C4-2B (cell line): Measurements from ENCODE around the gene MESD.

Experiments
- H3K27ac ChIP-seq: fragments of 450-650 bp; 2 replicates; pipeline ENCODE4 v1.5.1; 2017
- ZFX ChIP-seq: fragments of 450-650 bp; IDR thresholded peaks from 2 replicates; pipeline ENCODE4 v1.6.1; 2017
- TF ChIP-seq, protein P1 (sequence below): fragments of 450-650 bp; conservative IDR thresholded peaks from 2 replicates; pipeline ENCODE4 v1.5.1; 2017; ENCODE audit warnings: mild to moderate bottlenecking

The MESD gene

DNA sequence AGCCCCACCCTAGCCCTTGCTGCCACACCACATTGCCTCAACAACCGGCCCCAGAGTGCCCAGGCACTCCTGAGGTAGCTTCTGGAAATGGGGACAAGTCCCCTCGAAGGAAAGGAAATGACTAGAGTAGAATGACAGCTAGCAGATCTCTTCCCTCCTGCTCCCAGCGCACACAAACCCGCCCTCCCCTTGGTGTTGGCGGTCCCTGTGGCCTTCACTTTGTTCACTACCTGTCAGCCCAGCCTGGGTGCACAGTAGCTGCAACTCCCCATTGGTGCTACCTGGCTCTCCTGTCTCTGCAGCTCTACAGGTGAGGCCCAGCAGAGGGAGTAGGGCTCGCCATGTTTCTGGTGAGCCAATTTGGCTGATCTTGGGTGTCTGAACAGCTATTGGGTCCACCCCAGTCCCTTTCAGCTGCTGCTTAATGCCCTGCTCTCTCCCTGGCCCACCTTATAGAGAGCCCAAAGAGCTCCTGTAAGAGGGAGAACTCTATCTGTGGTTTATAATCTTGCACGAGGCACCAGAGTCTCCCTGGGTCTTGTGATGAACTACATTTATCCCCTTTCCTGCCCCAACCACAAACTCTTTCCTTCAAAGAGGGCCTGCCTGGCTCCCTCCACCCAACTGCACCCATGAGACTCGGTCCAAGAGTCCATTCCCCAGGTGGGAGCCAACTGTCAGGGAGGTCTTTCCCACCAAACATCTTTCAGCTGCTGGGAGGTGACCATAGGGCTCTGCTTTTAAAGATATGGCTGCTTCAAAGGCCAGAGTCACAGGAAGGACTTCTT, 39.1 kb downstream of the MESD start:
- TF ChIP-seq ZFX = no peak
- TF ChIP-seq, protein P1, sequence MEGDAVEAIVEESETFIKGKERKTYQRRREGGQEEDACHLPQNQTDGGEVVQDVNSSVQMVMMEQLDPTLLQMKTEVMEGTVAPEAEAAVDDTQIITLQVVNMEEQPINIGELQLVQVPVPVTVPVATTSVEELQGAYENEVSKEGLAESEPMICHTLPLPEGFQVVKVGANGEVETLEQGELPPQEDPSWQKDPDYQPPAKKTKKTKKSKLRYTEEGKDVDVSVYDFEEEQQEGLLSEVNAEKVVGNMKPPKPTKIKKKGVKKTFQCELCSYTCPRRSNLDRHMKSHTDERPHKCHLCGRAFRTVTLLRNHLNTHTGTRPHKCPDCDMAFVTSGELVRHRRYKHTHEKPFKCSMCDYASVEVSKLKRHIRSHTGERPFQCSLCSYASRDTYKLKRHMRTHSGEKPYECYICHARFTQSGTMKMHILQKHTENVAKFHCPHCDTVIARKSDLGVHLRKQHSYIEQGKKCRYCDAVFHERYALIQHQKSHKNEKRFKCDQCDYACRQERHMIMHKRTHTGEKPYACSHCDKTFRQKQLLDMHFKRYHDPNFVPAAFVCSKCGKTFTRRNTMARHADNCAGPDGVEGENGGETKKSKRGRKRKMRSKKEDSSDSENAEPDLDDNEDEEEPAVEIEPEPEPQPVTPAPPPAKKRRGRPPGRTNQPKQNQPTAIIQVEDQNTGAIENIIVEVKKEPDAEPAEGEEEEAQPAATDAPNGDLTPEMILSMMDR = no peak
- no peak overlapping the region for H3K27ac ChIP-seq

DNA sequence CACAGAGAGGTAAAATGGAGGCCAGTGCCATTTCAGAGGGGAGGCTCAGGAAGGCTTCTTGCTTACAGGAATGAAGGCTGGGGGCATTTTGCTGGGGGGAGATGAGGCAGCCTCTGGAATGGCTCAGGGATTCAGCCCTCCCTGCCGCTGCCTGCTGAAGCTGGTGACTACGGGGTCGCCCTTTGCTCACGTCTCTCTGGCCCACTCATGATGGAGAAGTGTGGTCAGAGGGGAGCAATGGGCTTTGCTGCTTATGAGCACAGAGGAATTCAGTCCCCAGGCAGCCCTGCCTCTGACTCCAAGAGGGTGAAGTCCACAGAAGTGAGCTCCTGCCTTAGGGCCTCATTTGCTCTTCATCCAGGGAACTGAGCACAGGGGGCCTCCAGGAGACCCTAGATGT, 39.9 kb downstream of the MESD start:
- no peak for TF ChIP-seq ZFX
- TF ChIP-seq, protein P1 = no peak
- H3K27ac ChIP-seq = no peak overlapping the region

- no peak overlapping the region for H3K27ac ChIP-seq
- TF ChIP-seq, protein P1 = no peak
- no peak for TF ChIP-seq ZFX
Measured at GRCh38 chr15:80948651-80949292, 40.8 kb downstream of the MESD start.

GRCh38 chr15:80946576-80946975, 43.0 kb downstream of the MESD start:
- H3K27ac ChIP-seq = no peak overlapping the region
- TF ChIP-seq, protein P1 = no peak
- no peak for TF ChIP-seq ZFX

GRCh38 chr15:80945605-80946004, 44.0 kb downstream of the MESD start:
- TF ChIP-seq, protein P1 = no peak
- TF ChIP-seq ZFX = no peak
- no peak overlapping the region for H3K27ac ChIP-seq

- TF ChIP-seq ZFX = no peak
- TF ChIP-seq, protein P1 = no peak
- H3K27ac ChIP-seq = no peak overlapping the region
Measured at GRCh38 chr15:80944818-80945217, 44.8 kb downstream of the MESD start.
